Measurements from ENCODE around the gene STK32B.

GRCh38 chr4:5026371-5026770 lies 24.9 kb upstream of the STK32B start:
- TF ChIP-seq, protein P1, sequence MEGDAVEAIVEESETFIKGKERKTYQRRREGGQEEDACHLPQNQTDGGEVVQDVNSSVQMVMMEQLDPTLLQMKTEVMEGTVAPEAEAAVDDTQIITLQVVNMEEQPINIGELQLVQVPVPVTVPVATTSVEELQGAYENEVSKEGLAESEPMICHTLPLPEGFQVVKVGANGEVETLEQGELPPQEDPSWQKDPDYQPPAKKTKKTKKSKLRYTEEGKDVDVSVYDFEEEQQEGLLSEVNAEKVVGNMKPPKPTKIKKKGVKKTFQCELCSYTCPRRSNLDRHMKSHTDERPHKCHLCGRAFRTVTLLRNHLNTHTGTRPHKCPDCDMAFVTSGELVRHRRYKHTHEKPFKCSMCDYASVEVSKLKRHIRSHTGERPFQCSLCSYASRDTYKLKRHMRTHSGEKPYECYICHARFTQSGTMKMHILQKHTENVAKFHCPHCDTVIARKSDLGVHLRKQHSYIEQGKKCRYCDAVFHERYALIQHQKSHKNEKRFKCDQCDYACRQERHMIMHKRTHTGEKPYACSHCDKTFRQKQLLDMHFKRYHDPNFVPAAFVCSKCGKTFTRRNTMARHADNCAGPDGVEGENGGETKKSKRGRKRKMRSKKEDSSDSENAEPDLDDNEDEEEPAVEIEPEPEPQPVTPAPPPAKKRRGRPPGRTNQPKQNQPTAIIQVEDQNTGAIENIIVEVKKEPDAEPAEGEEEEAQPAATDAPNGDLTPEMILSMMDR (IDR thresholded peaks at IDR 0.05): no peak
- TF ChIP-seq POLR2A (IDR thresholded peaks at IDR 0.05): no peak
